H1 (cell line): ENCODE measurements around the gene RAD23A. TPM values are rescaled to one million over a fixed set of nuclear protein-coding genes. Genes with fewer than 3 reads are reported as not detected.
A peak's percentile ranks its signal among the peaks of the same experiment; 100 is the strongest.

Experiments used
- CTCF ChIA-PET: fragments of 300-600 bp; sonication (Branson Sonifier 250); formaldehyde crosslinking; loops from one replicate; lab custom pipeline; 2021; ENCODE audit not compliant: partially characterized antibody; lab: Charles Lee
- POLR2A ChIA-PET: fragments of 300-600 bp; sonication (Branson Sonifier 250); formaldehyde crosslinking; loops from one replicate; lab custom pipeline; 2021; ENCODE audit warnings: inconsistent platforms; ENCODE audit not compliant: partially characterized antibody; lab: Charles Lee
- DNase-seq, 2 experiments: peaks; one replicate each; pipeline versions ENCODE4 v3.0.0 to v3.0.0-alpha.2; 2010 to 2022; ENCODE audit warnings: low spot score in 2 of 2, low read depth in 1 of 2, mixed read lengths in 1 of 2
- FAIRE-seq: peaks from 2 replicates; lab custom pipeline; 2011; peaks lifted over from hg19 to GRCh38; lab: Jason Lieb, UNC
- H2AFZ ChIP-seq: 2 replicates; pipeline ENCODE4 v1.8.1; 2012; ENCODE audit warnings: low read length, inconsistent platforms
- H2AK5ac ChIP-seq: 2 replicates; pipeline ENCODE4 v1.6.1; 2013; ENCODE audit warnings: low read depth, low read length
- H2BK120ac ChIP-seq: replicated peaks from 2 replicates; pipeline ENCODE3; 2013; ENCODE audit warnings: low read depth, low read length, inconsistent platforms
- H2BK12ac ChIP-seq: 2 replicates; pipeline ENCODE4 v1.6.1; 2013; ENCODE audit warnings: low read depth, low read length
- H2BK15ac ChIP-seq: 2 replicates; pipeline ENCODE4 v1.6.1; 2013; ENCODE audit warnings: low read length
- H2BK20ac ChIP-seq: 2 replicates; pipeline ENCODE4 v1.6.1; 2013; ENCODE audit warnings: low read length
- H2BK5ac ChIP-seq: 2 replicates; pipeline ENCODE4 v1.6.1; 2013; ENCODE audit warnings: low read depth, low read length
- H3K14ac ChIP-seq: 2 replicates; pipeline ENCODE4 v1.6.1; 2013; ENCODE audit warnings: inconsistent platforms; ENCODE audit not compliant: insufficient read length
- H3K18ac ChIP-seq: 2 replicates; pipeline ENCODE4 v1.6.1; 2013; ENCODE audit warnings: low read length; ENCODE audit errors: extremely low read depth
- H3K23ac ChIP-seq: 2 replicates; pipeline ENCODE4 v1.6.1; 2013; ENCODE audit warnings: inconsistent platforms; ENCODE audit not compliant: insufficient read length
- H3K23me2 ChIP-seq: 2 replicates; pipeline ENCODE4 v1.6.1; 2013; ENCODE audit warnings: low read depth, low read length
- H3K27ac ChIP-seq: 2 replicates; pipeline ENCODE4 v1.6.1; 2011; ENCODE audit warnings: low read depth, low read length, inconsistent platforms
- H3K27me3 ChIP-seq, 4 experiments: replicated peaks in 1 of 4; 1 replicate in 1 of 4; 2 replicates in 3 of 4; pipeline versions ENCODE4 v1.6.1 to v1.8.1; 2011 to 2013; ENCODE audit warnings: low read length in 3 of 4, mild to moderate bottlenecking in 3 of 4, inconsistent platforms in 2 of 4, mixed read lengths in 2 of 4, moderate library complexity in 1 of 4; ENCODE audit not compliant: control insufficient read depth in 3 of 4, insufficient read depth in 3 of 4; ENCODE audit errors: extremely low read depth in 1 of 4
- H3K36me3 ChIP-seq, 4 experiments: 2 replicates each; pipeline versions ENCODE4 v1.6.1 to v1.8.1; 2011 to 2013; ENCODE audit warnings: mild to moderate bottlenecking in 4 of 4, low read length in 3 of 4, moderate library complexity in 2 of 4, control low read depth in 1 of 4, inconsistent platforms in 1 of 4; ENCODE audit not compliant: insufficient read depth in 4 of 4, control insufficient read depth in 2 of 4
- H3K4ac ChIP-seq: replicated peaks from 2 replicates; pipeline ENCODE3; 2013; ENCODE audit warnings: low read length, low read depth, mixed read lengths, inconsistent platforms; ENCODE audit not compliant: insufficient read length
- H3K4me1 ChIP-seq, 4 experiments: replicated peaks in 1 of 4; 1 replicate in 1 of 4; 2 replicates in 3 of 4; pipeline versions ENCODE4 v1.6.1 to v1.8.1; 2011 to 2013; ENCODE audit warnings: low read length in 3 of 4, inconsistent platforms in 2 of 4, mixed read lengths in 1 of 4; ENCODE audit not compliant: insufficient read depth in 4 of 4, control insufficient read depth in 3 of 4
- H3K4me2 ChIP-seq, 2 experiments: 2 replicates each; pipeline versions ENCODE4 v1.6.1 to v1.8.1; 2011 to 2013; ENCODE audit warnings: low read depth in 2 of 2, low read length in 2 of 2, control low read depth in 1 of 2, inconsistent platforms in 1 of 2, mild to moderate bottlenecking in 1 of 2; ENCODE audit not compliant: insufficient read depth in 1 of 2
- H3K4me3 ChIP-seq, 4 experiments: fragments of 200-600, 300-600 bp in 1 of 4; sonication (generic), shearing (Covaris generic), sonication (Bioruptor Twin) in 1 of 4; 2 replicates each; pipeline versions ENCODE4 v1.5.1 to v1.8.1; 2011 to 2016; ENCODE audit warnings: low read length in 4 of 4, low read depth in 3 of 4, control low read depth in 2 of 4, inconsistent platforms in 2 of 4, mild to moderate bottlenecking in 2 of 4, mixed read lengths in 1 of 4, moderate library complexity in 1 of 4; ENCODE audit not compliant: insufficient read depth in 2 of 4; ENCODE audit errors: extremely low read depth in 1 of 4
- H3K56ac ChIP-seq: replicated peaks from 2 replicates; pipeline ENCODE3; 2013; ENCODE audit warnings: low read depth, mild to moderate bottlenecking, mixed read lengths, low read length, inconsistent platforms; ENCODE audit not compliant: insufficient read length
- H3K79me1 ChIP-seq: 2 replicates; pipeline ENCODE4 v1.6.1; 2013; ENCODE audit warnings: low read depth, low read length, control low read depth
- H3K79me2 ChIP-seq, 2 experiments: 2 replicates each; pipeline versions ENCODE4 v1.6.1 to v1.8.1; 2012 to 2013; ENCODE audit warnings: low read length in 2 of 2, mild to moderate bottlenecking in 2 of 2, inconsistent platforms in 1 of 2; ENCODE audit not compliant: insufficient read depth in 2 of 2, control insufficient read depth in 1 of 2
- H3K9ac ChIP-seq, 4 experiments: replicated peaks in 1 of 4; 1 replicate in 1 of 4; 2 replicates in 3 of 4; pipeline versions ENCODE4 v1.6.1 to v1.8.1; 2011 to 2013; ENCODE audit warnings: low read depth in 3 of 4, low read length in 3 of 4, control low read depth in 2 of 4, mild to moderate bottlenecking in 2 of 4, moderate library complexity in 2 of 4, inconsistent platforms in 1 of 4; ENCODE audit errors: extremely low read depth in 1 of 4
- H3K9me3 ChIP-seq, 2 experiments: 2 replicates each; pipeline versions ENCODE4 v1.6.1 to v1.8.1; 2012 to 2013; ENCODE audit warnings: mild to moderate bottlenecking in 2 of 2, moderate library complexity in 2 of 2, control low read depth in 1 of 2, inconsistent platforms in 1 of 2, low read depth in 1 of 2, low read length in 1 of 2, mixed read lengths in 1 of 2; ENCODE audit not compliant: insufficient read depth in 2 of 2
- H4K20me1 ChIP-seq, 2 experiments: replicated peaks in 1 of 2; 2 replicates each; pipeline versions ENCODE3 to v1.8.1; 2011 to 2013; ENCODE audit warnings: inconsistent platforms in 2 of 2, low read length in 2 of 2, mild to moderate bottlenecking in 1 of 2; ENCODE audit not compliant: insufficient read depth in 2 of 2, control insufficient read depth in 1 of 2
- H4K5ac ChIP-seq: 2 replicates; pipeline ENCODE4 v1.6.1; 2013; ENCODE audit warnings: low read length, low read depth, mixed read lengths, inconsistent platforms; ENCODE audit not compliant: insufficient read length
- H4K8ac ChIP-seq: 2 replicates; pipeline ENCODE4 v1.8.0; 2013; ENCODE audit warnings: mild to moderate bottlenecking, moderate library complexity, low read length, inconsistent platforms; ENCODE audit not compliant: insufficient read depth; ENCODE audit errors: extremely low read depth
- H4K91ac ChIP-seq: replicated peaks from 2 replicates; pipeline ENCODE3; 2013; ENCODE audit warnings: low read length, mixed read lengths, inconsistent platforms; ENCODE audit not compliant: insufficient read length
- ATF3 ChIP-seq: IDR thresholded peaks from 2 replicates; pipeline ENCODE4 v1.6.1; 2011; ENCODE audit warnings: low read depth, mild to moderate bottlenecking, low read length; ENCODE audit not compliant: insufficient read depth
- BCL11A ChIP-seq, 2 experiments: IDR thresholded peaks; one replicate each; pipeline ENCODE4 v1.6.1; 2011; ENCODE audit warnings: low read depth in 2 of 2, low read length in 2 of 2, mild to moderate bottlenecking in 2 of 2
- CBX8 ChIP-seq: fragments of 300-800, 300-1000 bp; sonication (generic); IDR thresholded peaks from 2 replicates; pipeline ENCODE4 v1.7.1; 2016; ENCODE audit warnings: low read depth, low read length, borderline replicate concordance
- CREB1 ChIP-seq: IDR thresholded peaks from 2 replicates; pipeline ENCODE4 v1.6.1; 2012; ENCODE audit warnings: inconsistent platforms
- CTBP2 ChIP-seq: IDR thresholded peaks from 2 replicates; pipeline ENCODE4 v1.7.0; 2011; ENCODE audit warnings: borderline replicate concordance, mild to moderate bottlenecking, moderate library complexity, mixed read lengths, low read length; ENCODE audit not compliant: insufficient read depth, insufficient read length
- GABPA ChIP-seq: IDR thresholded peaks from 2 replicates; pipeline ENCODE4 v1.6.1; 2011; ENCODE audit warnings: mild to moderate bottlenecking, low read length, moderate library complexity, borderline replicate concordance; ENCODE audit not compliant: insufficient read depth
- GTF2F1 ChIP-seq: IDR thresholded peaks from 2 replicates; pipeline ENCODE4 v1.6.1; 2012; ENCODE audit warnings: low read depth, low read length, improper control_type of control experiment, borderline replicate concordance
- KDM1A ChIP-seq: fragments of 200-600, 300-600 bp; sonication (generic); IDR thresholded peaks from 2 replicates; pipeline ENCODE4 v1.7.1; 2016; ENCODE audit warnings: mild to moderate bottlenecking, low read length, borderline replicate concordance
- SRF ChIP-seq: IDR thresholded peaks from 2 replicates; pipeline ENCODE4 v1.6.1; 2011; ENCODE audit warnings: mild to moderate bottlenecking, low read depth, low read length, moderate library complexity
- WGBS, 2 experiments: shearing (Covaris generic) in 1 of 2; methylation state at CpG; one replicate each; pipeline versions ENCODE4 v1.1.6 to v1.1.7; 2013 to 2015; ENCODE audit warnings: low lambda C conversion rate in 2 of 2, mixed read lengths in 2 of 2, inconsistent platforms in 1 of 2, low coverage in 1 of 2, missing lambda C conversion rate in 1 of 2; ENCODE audit not compliant: insufficient replicate concordance in 2 of 2, insufficient coverage in 1 of 2, insufficient read length in 1 of 2; ENCODE audit errors: extremely low coverage in 1 of 2, missing lambda C conversion rate in 1 of 2; 5-methylcytosine and 5-hydroxymethylcytosine counted together
- polyA plus RNA-seq, 7 experiments: library from polyadenylated mRNA; depleted of rRNA in 3 of 7; stranded (reverse) in 5 of 7; unstranded in 2 of 7; fragments of >200 nt in 5 of 7; fragments of 200-250 nt in 2 of 7; gene quantifications; 1 replicate in 5 of 7; 2 replicates in 1 of 7; 4 replicates in 1 of 7; pipeline versions ENCODE4 v1.2.1 to v1.2.3, GENCODE V29; 2011 to 2013; ENCODE audit warnings: missing spikeins in 2 of 7, mixed read lengths in 2 of 7
- total RNA-seq: library from RNA; stranded (reverse); fragmentation: NEBNext Ultra II Directional; extraction: Animal tissue kit (Norgen Biotek cat#: 25700); gene quantifications from 2 replicates; pipeline ENCODE4 v1.2.1, GENCODE V29; 2021
- TF ChIP-seq, protein P1 (sequence below): IDR thresholded peaks from 2 replicates; pipeline ENCODE4 v1.6.1; 2012; ENCODE audit warnings: inconsistent platforms

RAD23A gene
- total and polyA plus RNA-seq, 2 of the 8 experiments (the other 6 are each of a cell fraction or from before 2014, with no cell fraction given): 40.0 to 76.1 TPM

GRCh38 chr19:12986726-12987125, 41.1 kb downstream of the RAD23A start:
- peaks cover 0 to 13% (median 5%) of the 10 kb centered on the region in 4 experiments; a peak in 4 of 7 replicates for H3K4me1 ChIP-seq
- no peaks in the 10 kb centered on the region for H3K79me1 ChIP-seq
- 93% methylated on average over 12 of the region's 12 CpGs; no CpG with 5 or more reads in 1 of the 2 experiments for WGBS, 2 experiments
- H3K4me3 ChIP-seq: no peak overlapping the region
- ChIA-PET CTCF (interaction anchor here (1.1 to 16.3 kb wide), 11 partner anchors 8 to 118 kb away, joined by 3 to 431 read pairs (median 5); partner anchors contain the start of gene DAND5), POLR2A (interaction anchor here (1.0 to 1.5 kb wide), 3 partner anchors 27 to 109 kb away, joined by 3 to 6 read pairs (median 4); no protein-coding TSS in a partner anchor)
- H3K79me2 ChIP-seq: no peaks in the 10 kb centered on the region
- no peak overlapping the region for H4K5ac ChIP-seq
- DNase-seq (no peak), FAIRE-seq (no peak)
- H2BK15ac ChIP-seq: no peak overlapping the region
- H2BK12ac ChIP-seq: no peak overlapping the region
- H4K91ac ChIP-seq: no peak overlapping the region
- H3K36me3 ChIP-seq: no peaks in the 10 kb centered on the region
- no peak overlapping the region for H3K23ac ChIP-seq
- H2AK5ac ChIP-seq: peak overlapping the region; percentile 82; the same call in 1 of the 2 replicates
- H3K27ac ChIP-seq: no peak overlapping the region
- H2BK120ac ChIP-seq: no peak overlapping the region
- H3K18ac ChIP-seq: no peak overlapping the region
- no peak overlapping the region for H3K9ac ChIP-seq
- H3K4me2 ChIP-seq: no peak overlapping the region
- H2BK20ac ChIP-seq: no peak overlapping the region
- peaks cover 2 to 58% (median 52%) of the 10 kb centered on the region in 4 experiments for H3K27me3 ChIP-seq
- no peak overlapping the region for H4K8ac ChIP-seq
- H3K14ac ChIP-seq: no peak overlapping the region
- peaks cover 26% of the 10 kb centered on the region for H3K23me2 ChIP-seq
- no peaks in the 10 kb centered on the region for H3K9me3 ChIP-seq
- H2BK5ac ChIP-seq: no peak overlapping the region
- H3K4ac ChIP-seq: no peak overlapping the region
- peaks cover 0 to 26% of the 10 kb centered on the region in 2 experiments for H4K20me1 ChIP-seq
- no peak overlapping the region for H3K56ac ChIP-seq
- H2AFZ ChIP-seq: no peak overlapping the region
- TF ChIP-seq ATF3 (no peak), BCL11A (IDR thresholded peaks at IDR 0.05; ENCODE audit: low read depth in 2 of 2, low read length in 2 of 2) (no peak), CBX8 (no peak), CTBP2 (no peak), CREB1 (no peak), SRF (no peak), GTF2F1 (no peak), KDM1A (no peak), GABPA (no peak)
- TF ChIP-seq, protein P1, sequence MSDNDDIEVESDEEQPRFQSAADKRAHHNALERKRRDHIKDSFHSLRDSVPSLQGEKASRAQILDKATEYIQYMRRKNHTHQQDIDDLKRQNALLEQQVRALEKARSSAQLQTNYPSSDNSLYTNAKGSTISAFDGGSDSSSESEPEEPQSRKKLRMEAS: no peak
